HG03060 (cell line): ENCODE results near the gene HERC3.

ENCODE experiments used
- ATAC-seq: cut with Tn5 transposase; IDR thresholded peaks from one replicate; pipeline ENCODE4 v1.9.1; 2021; ENCODE audit warnings: low read depth, moderate number of reproducible peaks; ENCODE audit not compliant: unreplicated experiment

The HERC3 gene

DNA sequence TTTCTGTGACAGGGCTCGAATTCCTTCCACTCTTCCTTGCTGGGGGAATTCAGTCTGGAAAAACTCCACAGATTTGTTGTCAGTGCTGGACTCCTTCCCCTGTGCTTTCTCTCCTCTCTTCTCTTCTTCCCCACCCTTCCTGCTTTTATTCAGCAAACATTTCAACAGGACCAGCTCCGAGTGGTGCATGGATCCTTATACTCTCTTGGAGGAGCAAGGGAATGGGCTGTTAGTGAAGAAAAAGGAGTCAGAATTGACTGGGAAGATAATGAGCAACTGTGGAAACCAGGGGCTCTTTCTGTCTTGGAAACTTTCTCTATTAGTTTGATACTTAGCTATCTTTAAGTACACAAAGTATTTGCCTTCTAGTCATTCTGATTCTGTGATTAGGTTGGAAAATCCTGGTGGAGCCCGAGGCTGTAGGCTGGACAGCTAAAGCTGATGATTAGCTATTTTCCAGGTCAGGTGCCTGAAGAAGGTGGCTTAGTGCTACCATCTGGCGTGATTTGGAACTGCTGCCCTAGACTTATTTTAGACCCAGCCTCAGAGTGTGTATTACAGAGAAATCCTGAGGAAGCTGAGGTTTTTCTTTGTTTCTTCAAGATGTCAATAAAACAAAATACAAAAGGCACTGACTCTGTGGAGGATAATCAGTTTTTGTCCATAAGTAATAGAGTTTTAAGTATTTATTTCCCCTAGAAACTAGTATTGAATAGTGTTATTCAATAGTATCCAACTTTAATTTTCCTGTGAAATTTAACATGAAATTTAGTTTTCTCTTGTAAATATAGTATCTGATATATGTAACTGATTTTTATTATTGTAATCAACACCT is 67.0 kb downstream of the HERC3 start:
- peak; percentile 78 for ATAC-seq

DNA sequence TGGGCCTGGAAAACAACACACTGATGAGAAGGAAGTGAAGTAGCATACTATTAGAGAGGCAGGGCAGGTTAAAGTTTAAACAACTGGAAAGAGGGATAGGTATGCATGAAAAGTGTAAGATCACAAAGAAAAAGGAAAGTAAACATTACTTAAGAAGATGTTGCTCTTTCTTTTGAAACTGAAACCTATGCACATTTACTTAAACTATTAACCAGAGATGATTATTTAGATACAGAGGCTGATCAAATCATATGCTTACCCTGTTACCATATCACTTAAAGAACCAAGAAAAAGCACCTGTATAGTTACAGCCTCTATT is 67.6 kb downstream of the HERC3 start:
- no peak for ATAC-seq

DNA sequence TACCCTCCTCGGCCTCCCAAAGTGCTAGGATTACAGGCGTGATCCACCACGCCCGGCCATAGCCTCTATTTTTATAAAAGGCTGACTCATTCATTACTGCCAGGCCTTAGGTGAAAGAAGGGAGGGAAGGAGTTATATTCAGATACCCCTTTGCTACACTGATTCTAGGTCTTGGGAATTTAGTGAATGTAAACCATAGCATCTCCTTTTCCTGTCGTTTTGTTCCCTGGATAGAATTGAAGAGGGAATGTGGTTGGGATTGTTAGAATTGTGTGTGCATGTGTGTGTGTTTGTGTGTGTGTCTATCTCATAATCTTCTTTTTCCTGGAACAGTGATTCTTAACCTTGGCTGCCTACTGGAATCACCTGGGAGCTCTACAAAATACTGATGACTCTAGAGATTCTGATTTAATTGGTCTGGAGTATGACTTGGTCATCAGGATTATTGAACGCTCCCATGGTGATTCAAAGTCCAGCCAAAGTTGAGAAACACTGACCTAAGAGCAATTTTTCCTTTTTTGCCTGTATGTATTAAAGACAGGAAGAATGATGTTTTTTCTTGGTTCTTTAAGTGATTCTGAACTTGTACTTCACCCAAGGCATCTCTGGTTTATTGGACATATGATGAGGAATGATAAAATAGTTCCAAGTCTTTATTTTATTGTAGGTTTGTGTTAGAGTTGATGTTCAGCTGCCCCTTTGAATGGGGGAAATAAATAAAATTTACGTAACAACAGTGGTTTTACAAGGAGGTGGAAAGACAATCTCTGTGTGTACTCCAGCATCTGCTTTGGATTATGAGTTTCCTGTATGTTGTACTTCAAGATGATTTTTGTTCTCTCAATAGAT is 68.4 kb downstream of the HERC3 start:
- ATAC-seq: no peak

DNA sequence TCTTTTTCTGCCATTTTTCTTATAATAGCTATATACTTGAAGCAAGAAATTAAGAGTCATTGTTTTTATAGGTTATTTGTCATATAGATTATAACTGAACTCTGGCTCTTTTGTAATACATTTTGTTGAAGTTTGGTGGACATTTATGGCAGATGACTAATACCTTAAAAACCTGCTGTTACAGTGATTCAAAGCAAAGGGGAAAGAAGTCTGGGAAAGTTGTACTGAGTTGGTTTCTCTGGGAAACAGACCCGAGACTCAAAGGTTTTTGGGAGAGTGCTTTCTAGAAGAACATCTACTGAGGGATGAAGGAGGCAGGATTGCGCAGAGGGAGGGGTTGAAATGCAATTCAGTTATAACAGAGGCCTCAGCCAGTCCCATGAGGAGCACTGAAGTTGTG is 69.5 kb downstream of the HERC3 start:
- no peak for ATAC-seq

DNA sequence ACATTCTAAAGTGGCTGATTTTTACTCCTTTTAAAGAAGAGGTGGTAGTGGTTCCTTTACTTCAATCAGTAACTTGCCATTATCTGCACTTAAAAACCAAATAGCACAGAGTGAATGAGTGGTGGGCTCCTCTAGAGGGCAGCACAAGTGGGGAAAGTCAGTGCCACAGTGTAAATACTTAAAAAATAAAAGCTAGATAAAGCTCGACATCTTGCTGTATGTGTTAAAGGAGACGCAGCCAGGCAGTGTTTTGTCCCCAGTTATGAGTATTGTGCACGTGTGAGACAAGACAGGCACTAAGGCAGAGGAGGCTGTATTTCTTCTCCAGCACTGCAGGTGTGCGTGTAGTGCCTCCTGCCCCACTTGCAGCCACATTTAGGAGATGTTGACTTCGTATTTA is 80.7 kb downstream of the HERC3 start:
- ATAC-seq: no peak

DNA sequence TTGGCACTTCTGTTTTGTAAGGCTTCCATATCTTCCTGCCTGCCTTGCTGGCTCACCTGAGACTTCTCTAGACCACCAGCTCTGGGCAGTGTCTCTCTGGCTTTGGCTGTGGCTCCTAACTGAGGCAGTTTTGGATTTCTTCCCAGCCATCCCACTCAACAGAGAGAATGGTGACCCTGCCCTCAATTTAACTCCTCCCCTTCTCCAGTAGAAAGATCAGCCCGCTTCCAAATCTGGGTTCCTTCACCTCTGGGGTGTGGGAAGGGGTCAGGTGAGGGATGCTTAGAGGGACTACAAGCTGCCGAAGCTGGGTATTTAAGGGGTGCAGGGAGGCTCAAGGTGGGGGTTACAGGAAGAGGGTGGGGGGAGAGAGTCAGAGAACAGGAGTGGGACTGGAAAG is 81.6 kb downstream of the HERC3 start:
- no peak for ATAC-seq

DNA sequence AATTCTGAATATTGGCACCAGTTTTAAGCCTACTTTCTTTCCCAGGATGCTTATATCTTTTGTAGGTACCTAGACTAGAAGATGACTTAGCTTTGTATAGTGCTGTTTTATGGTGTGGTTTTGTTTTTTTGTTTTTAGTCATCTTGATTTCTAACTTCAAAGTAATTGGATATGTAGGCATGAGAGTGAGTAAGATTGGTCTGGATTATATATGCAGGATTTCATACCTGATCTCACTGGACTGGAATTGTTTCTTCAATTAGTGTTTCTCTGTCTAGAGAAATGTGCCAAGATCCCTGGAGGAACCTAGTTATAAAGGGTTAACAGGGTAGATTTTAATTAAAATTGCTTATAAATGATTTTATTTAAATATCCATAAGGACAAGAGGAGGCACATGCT is 82.3 kb downstream of the HERC3 start:
- no peak for ATAC-seq

DNA sequence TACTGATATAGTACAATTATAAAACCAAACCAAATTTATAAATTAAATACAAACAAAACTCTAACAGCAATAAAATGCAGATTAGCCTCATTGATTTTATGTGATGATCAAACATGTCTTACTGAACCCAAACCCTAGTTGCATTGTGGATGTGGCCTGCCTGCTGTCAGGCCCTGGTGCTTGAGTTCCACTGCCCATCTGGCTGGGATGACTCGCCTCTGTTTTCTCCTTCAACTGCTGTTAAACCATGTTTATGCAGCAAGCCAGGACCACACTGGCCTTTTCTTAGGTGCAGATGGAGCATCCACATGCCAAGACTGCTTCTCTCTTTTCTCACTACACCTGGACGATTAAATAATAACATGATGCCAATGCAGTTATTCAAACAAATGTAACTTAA is 82.7 kb downstream of the HERC3 start:
- no peak for ATAC-seq

DNA sequence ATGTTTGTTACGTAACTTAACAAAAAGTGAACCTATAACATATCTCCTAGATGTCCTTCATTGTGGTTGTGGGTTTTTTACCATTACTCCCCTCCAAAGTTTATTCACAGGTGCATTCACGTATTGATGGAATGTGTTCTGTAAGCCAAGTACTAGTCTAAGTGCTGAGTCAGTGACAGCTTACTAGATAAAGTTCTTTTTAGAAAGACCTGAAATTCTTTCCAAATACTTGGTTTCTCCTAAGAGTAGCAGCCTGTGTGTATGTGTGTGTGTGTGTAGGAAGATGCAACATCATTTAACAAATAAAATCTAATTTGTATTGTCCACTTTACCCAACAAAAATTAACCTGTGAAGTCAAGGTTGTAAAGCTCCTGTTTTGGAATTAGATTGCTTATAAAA is 83.3 kb downstream of the HERC3 start:
- no peak for ATAC-seq

DNA sequence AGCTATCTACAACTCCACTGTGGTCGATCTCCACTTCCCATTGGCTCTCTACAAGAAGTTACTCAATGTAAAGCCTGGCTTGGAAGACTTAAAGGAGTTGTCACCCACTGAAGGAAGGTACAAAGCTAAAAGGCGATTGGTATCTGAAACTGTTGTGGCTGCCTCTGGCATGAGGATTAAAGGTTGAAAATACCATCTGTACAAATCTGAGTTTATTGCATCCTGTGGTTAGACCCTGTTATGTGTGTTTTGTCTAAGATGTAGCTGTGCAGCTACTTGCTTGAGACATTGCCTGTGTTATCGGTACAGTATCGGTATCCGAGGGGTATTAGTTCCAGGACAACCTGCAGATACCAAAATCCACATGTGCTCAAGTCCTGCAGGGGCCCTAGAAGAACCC is 88.9 kb downstream of the HERC3 start:
- no peak for ATAC-seq

DNA sequence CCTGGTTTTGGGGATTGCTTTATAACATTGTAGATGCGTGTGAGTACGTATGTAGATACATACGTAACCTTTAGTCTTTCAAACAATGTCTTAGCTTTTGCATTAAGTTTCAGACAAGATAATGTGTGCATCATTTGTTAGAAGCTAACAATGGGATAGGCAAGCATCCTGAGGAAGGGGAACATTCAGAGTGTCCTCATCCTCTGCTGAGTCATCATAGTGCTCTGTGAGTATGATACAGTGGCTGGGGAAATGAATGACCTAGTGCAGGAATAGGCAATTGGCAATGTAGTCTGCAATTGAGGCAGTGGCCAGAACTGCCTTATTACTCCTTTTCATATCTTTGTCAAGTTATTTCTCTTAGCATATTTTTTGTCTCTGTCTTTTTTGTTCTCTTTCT is 98.1 kb downstream of the HERC3 start:
- no peak for ATAC-seq

DNA sequence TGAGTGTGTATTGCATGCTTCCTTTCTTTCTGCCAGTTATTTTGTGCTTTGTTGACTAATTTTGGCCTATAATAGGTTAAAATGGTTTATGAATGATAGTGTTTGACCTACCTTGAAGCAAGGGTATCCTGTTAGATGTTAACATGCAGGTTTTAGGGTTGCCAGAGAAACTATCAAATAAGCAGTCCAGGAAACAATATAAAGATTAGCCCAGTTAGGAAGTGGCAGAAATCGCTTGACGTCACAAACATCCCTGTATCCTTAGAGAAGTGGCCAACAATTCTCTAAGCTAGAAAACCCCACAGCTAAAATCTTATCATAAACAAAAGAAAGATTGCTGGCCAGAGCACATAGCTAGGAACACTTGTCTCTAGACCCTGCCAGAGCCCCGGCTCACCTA is 101.5 kb downstream of the HERC3 start:
- no peak for ATAC-seq

DNA sequence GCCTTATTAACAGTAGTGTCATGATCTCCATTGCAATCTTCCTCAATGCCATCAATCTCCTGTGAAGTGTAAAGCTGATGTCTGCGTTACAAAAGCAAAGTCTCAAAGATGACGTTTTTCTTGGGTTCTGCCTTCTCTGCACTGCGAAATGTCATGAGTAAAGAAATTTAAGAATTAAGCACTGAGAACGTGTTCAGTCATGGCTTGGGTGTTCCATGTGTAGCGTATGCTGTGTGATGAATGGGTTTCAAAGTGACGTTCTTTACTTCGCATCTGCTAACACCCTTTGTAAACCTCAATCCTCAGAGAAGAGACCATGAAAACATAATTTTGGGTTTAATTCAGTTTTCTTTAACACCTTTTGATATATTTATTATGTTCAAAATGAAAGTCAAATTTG is 104.3 kb downstream of the HERC3 start:
- ATAC-seq: no peak

DNA sequence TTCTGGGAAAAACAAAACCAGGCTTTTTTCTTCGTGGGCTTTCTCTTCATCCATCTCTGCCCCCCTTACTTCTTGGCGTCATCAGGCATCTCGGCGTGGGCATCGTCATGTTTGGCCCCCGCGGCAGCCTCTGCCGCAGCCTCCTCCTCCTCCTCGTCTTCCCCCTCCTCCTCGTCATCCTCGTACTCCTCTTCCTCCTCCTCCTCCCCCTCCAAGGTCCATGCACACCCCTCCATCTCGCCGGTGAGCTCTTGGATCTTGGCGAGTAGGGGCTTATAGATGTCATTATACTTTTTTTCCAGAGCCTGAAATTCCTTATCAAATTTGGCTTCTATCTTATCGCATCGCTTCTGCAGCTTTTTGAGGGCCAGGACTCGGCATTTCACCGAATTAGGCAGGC is 104.9 kb downstream of the HERC3 start:
- ATAC-seq: no peak

DNA sequence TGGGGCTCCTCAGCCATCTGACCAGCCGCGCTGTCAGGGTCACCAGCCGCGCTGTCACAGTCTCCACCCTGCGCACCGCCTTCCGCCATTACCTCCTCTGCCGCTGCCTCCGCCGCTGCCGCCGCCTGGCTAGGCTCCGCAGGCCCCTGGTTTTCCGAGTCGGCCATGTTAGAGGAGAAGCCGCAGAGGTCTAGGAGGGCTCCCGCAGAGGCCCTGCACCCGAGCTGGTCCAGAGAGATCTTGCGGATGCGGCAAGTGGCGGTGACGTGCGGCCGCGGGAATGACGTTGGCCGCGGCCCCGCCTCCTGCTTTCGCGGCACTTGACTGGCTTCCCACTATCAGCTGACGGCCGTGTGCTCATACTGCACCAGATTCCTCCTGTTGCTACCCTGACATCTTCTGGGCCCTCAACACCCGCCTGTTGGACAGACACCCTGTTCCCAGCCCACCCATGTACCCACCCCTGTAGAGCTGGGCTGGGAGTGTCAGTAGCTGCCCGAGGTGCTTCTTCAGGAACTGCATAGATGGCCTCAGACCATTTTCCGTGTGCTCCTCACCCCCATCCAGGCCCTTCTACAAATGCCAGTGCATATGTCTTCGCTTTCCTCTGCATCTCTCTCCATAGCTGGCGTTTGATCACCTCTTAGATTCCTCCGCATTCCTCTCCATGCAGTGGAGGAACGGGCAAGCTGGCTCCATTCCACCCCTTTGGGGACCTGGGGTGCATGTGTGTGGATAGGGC is 105.5 kb downstream of the HERC3 start, which contains the start of gene NAP1L5:
Gene NAP1L5, minus strand, starts transcription at position 242 of the 742 bp plus-strand sequence. Its CDS starts 75 bp downstream, at position 167.
- ATAC-seq: peak; percentile 53

DNA sequence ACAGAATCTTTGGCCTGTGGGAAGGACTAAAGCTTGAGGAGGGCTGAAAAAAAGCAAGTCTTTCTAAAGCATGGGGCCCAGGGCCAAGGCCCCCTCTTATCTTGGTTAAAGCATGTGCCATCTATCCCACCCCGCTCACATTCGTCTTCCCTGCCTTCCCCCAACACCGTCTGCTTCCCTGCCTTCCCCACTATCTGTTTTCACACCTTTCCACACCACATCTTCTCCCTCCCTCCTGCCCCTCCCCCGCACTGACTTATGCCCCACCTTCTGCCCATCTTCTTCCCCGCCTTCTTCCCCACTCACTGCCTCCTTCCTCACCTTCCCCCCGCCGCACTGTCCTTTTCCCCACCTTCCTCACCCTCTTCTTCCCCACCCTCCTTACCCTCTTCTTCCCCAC is 106.2 kb downstream of the HERC3 start:
- ATAC-seq: no peak

DNA sequence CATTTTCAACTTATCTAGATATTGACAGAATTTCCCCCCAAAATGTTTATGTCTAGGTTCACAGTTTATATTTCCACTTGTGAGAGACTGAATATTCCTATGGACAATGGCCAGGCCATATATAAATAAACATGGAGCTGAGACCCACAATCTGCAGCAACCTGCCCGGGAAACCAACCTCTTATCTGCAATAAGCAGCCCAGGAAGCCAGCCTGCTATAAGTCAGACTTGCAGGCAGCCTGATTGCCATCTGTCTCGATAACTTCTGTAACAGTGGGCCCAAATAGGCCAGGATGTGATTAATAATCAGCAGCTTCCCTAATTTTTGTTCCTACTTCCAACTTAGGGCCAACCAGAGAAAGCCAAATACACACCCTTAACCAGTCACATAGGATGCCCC is 110.5 kb downstream of the HERC3 start:
- ATAC-seq: no peak

DNA sequence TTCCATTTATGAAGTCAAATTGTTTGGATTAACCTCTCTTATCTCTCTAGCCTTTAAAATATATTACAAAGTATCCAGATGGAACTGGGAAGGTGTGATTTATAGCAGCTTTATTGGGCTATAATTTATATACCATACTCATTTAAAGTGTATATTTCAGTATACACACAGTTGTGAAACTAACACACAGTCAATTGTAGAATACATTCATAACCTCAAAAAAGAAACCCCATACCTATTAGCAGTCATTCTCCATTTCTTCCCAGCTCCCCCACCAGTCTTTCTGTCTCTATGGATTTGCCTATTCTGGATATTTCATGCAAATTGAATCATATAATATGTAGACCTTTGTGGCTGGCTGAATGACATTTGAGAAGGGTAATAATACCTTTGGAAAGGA is 112.9 kb downstream of the HERC3 start:
- ATAC-seq: no peak

DNA sequence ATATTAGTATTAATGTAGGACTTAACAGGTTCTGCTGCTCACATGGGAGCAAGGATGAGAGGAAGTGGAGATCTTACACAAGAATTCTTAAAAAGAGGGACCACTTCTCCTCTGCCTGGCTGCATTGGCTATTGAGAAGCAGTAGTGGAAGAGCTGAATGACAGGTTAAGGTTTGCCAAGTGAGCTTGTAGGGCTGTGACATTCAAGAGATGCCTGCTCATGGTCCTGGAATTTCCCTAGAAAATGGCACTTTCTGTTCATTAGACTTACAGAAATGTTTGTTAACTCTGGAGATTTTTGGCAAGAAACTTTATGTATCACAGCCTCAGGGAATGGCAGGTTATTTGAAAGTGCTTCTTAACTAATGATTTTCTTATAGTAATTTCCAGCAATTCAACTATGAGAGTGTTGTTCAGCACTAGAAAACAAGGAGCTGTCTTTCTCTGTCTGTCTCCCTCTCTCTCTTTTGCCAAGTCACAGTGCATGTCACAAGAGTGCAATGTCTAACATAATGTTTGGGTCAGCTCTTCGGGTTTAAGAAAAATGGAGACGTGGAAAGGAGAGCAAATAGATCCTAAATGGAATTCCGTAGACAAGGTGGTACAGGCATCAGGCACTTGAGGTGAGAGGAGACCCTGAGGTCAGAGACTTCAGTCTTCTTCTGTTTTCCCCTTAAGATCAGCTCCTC is 113.7 kb downstream of the HERC3 start:
- no peak for ATAC-seq

DNA sequence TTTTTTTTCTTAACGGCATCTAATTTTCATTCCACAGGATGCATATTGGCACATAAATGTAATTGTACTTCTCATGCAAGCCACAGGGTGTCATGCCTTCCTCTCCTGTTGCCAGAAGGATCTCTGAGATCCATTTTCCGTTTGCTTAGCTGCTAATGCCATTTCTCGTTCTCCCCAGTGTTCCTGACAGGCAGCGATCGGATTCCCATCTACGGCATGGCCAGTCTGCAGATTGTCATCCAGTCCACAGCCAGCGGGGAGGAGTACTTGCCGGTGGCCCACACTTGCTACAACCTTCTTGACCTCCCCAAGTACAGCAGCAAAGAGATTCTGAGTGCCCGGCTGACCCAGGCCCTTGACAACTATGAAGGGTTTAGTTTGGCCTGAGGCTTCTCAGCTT is 114.3 kb downstream of the HERC3 start:
- no peak for ATAC-seq

DNA sequence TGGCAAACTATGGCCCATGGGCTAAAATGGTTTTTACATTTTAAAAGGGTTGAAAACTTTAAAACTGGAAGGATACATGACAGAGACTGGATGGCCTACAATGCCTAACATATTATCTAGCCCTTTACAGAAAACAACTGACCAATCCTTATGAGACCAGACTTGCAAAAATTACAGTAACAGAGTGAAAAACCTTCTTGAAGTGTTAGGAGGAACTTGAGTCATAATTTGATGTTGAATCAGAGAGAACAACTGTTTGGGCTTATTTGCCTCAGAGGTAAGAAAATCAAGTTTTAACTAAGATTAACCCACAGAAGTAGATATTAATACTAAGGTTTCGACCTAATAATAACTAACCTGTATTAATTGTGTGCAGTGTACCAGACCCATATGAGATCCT is 117.7 kb downstream of the HERC3 start:
- no peak for ATAC-seq
